ENCODE measurements around the gene C16orf74.

GRCh38 chr16:85778873-85779272 is 28.0 kb upstream of the C16orf74 start:
- no peak for TF ChIP-seq POLR2A (IDR thresholded peaks at IDR 0.05)
- TF ChIP-seq CTCF (IDR thresholded peaks at IDR 0.05) = no peak
